ENCODE data around the gene CD300LB.
"Not testable (repeated sequence)": the region's sequence is repeated elsewhere in the genome, so short reads cannot be mapped to it uniquely, and the experiment has no call there.

CD300LB gene

GRCh38 chr17:74521701-74522201 is 9.5 kb downstream of the CD300LB start:
- no peak overlapping the region for H3K4me3 ChIP-seq (ENCODE audit: low read length)
- TF ChIP-seq CTCF (IDR thresholded peaks at IDR 0.05; ENCODE audit: insufficient read depth, low read depth, low read length, missing control alignments) = no peak
- DNase-seq (ENCODE audit: low read depth) = no peak

- no peak for DNase-seq (ENCODE audit: low read depth)
- no peak overlapping the region for H3K4me3 ChIP-seq (ENCODE audit: low read length)
- no peak for TF ChIP-seq CTCF (IDR thresholded peaks at IDR 0.05; ENCODE audit: insufficient read depth, low read depth, low read length, missing control alignments)
Observed at GRCh38 chr17:74520790-74521480, 10.3 kb downstream of the CD300LB start.

- no peak overlapping the region for H3K4me3 ChIP-seq (ENCODE audit: low read length)
- TF ChIP-seq CTCF (IDR thresholded peaks at IDR 0.05; ENCODE audit: insufficient read depth, low read depth, low read length, missing control alignments) = no peak
- no peak for DNase-seq (ENCODE audit: low read depth)
Observed at GRCh38 chr17:74520016-74520434, 11.2 kb downstream of the CD300LB start.

GRCh38 chr17:74518413-74518981 is 12.8 kb downstream of the CD300LB start:
- DNase-seq (ENCODE audit: low read depth); H3K4me3 ChIP-seq (ENCODE audit: low read length): not testable (repeated sequence)

- no peak for TF ChIP-seq CTCF (IDR thresholded peaks at IDR 0.05; ENCODE audit: insufficient read depth, low read depth, low read length, missing control alignments)
- no peak overlapping the region for H3K4me3 ChIP-seq (ENCODE audit: low read length)
- DNase-seq (ENCODE audit: low read depth) = no peak
Observed at GRCh38 chr17:74516561-74517328, 14.5 kb downstream of the CD300LB start.

GRCh38 chr17:74515941-74516340 is 15.3 kb downstream of the CD300LB start:
- H3K4me3 ChIP-seq (ENCODE audit: low read length) = no peak overlapping the region
- DNase-seq (ENCODE audit: low read depth) = no peak
- no peak for TF ChIP-seq CTCF (IDR thresholded peaks at IDR 0.05; ENCODE audit: insufficient read depth, low read depth, low read length, missing control alignments)

GRCh38 chr17:74514632-74515334 is 16.5 kb downstream of the CD300LB start:
- DNase-seq (ENCODE audit: low read depth) = peak; percentile 27

More at GRCh38 chr17:74514632-74515334, 16.5 kb downstream of the CD300LB start:
- no peak for TF ChIP-seq CTCF (IDR thresholded peaks at IDR 0.05; ENCODE audit: insufficient read depth, low read depth, low read length, missing control alignments)
- H3K4me3 ChIP-seq (ENCODE audit: low read length) = no peak overlapping the region
